ENCODE measurements around the gene RHOG. TPM values are rescaled to one million over a fixed set of nuclear protein-coding genes. Genes with fewer than 3 reads are reported as not detected.
"Not testable (repeated sequence)": the region's sequence is repeated elsewhere in the genome, so short reads cannot be mapped to it uniquely, and the experiment has no call there.

RHOG gene
- polyA plus RNA-seq, 1 experiment: 40.3 TPM

DNA sequence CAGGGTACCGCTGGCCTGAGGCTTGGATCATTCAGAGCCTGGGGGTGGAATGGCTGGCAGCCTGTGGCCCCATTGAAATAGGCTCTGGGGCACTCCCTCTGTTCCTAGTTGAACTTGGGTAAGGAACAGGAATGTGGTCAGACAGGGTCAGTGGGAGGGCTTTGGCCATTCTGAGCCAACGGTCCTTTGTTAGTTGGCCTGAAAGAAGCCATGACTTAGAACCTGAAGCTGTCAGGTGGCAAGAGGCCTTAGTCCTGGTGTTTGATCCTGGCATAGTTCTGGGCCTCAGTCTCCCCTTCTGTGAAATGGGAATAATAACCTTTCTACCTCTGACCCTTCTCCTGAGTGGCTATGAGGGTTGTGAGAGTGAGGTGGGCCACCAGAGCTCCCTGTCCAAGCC, 24.1 kb downstream of the RHOG start:
- DNase-seq (ENCODE audit: low read depth, low spot score): no peak
- no peaks in the 10 kb centered on the region for H3K27me3 ChIP-seq (ENCODE audit: control insufficient read depth, insufficient read depth, low read length)
- no peaks in the 10 kb centered on the region for H3K9me3 ChIP-seq (ENCODE audit: control insufficient read depth, insufficient read depth, low read length)
- POLR2A ChIA-PET: no interaction called here
- CTCF ChIA-PET: interaction anchor here (1.2 kb wide), 1 partner anchor 9 kb away, joined by 11 read pairs; no protein-coding TSS in a partner anchor
- no peak overlapping the region for H3K27ac ChIP-seq (ENCODE audit: low read depth, low read length)
- no peak overlapping the region for H3K4me3 ChIP-seq (ENCODE audit: low read depth, low read length)
- TF ChIP-seq, protein P1, sequence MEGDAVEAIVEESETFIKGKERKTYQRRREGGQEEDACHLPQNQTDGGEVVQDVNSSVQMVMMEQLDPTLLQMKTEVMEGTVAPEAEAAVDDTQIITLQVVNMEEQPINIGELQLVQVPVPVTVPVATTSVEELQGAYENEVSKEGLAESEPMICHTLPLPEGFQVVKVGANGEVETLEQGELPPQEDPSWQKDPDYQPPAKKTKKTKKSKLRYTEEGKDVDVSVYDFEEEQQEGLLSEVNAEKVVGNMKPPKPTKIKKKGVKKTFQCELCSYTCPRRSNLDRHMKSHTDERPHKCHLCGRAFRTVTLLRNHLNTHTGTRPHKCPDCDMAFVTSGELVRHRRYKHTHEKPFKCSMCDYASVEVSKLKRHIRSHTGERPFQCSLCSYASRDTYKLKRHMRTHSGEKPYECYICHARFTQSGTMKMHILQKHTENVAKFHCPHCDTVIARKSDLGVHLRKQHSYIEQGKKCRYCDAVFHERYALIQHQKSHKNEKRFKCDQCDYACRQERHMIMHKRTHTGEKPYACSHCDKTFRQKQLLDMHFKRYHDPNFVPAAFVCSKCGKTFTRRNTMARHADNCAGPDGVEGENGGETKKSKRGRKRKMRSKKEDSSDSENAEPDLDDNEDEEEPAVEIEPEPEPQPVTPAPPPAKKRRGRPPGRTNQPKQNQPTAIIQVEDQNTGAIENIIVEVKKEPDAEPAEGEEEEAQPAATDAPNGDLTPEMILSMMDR (IDR thresholded peaks at IDR 0.05; ENCODE audit: low read depth, low read length): no peak

DNA sequence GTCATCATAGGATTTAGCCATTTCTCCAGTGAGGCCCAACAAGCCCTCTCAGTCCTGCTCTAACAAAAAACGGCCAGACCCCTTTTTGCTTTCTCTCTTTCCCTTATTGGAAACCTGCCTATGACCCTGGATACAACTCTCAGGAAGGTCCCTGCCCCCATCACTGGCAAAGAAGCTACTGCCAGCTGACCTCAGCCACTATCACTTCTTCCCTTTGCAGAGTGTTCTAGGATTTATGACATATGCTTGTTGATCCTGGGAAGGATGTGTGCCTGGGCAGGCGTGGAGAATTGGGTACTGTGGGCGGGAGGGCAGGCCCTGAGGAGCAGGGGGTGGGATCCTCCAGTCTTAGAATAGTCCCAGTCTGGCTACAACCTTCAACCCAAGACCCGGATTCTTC, 24.9 kb downstream of the RHOG start:
- ChIA-PET POLR2A (no interaction called here), CTCF (interaction anchor here (0.7 to 1.2 kb wide), 2 partner anchors 9 to 26 kb away, joined by 3 to 11 read pairs; no protein-coding TSS in a partner anchor)
- Histone ChIP-seq H3K27ac (ENCODE audit: low read depth, low read length) (no peak overlapping the region), H3K4me3 (ENCODE audit: low read depth, low read length) (no peak overlapping the region), H3K9me3 (ENCODE audit: control insufficient read depth, insufficient read depth, low read length) (no peaks in the 10 kb centered on the region), H3K27me3 (ENCODE audit: control insufficient read depth, insufficient read depth, low read length) (no peaks in the 10 kb centered on the region)
- DNase-seq (ENCODE audit: low read depth, low spot score): no peak
- TF ChIP-seq, protein P1 (IDR thresholded peaks at IDR 0.05; ENCODE audit: low read depth, low read length): no peak

DNA sequence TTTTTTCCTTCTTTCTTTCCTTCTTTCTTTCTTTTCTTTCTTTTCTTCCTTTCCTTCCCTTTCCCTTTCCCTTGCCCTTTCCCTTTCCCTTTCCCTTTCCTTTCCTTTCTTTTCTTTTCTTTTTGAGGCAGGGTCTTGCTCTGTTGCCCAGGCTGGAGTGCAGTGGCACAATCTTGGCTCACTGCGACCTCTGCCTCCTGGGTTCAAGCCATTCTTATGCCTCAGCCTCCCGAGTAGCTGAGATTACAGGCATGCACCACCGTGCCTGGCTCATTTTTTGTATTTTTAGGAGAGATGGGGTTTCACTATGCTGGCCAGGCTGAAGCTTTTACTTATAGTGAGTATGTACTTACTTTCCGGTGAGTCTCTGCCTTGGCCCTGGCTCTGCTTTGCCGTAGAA, 25.9 kb downstream of the RHOG start:
- H3K27ac ChIP-seq (ENCODE audit: low read depth, low read length); H3K9me3 ChIP-seq (ENCODE audit: control insufficient read depth, insufficient read depth, low read length); H3K4me3 ChIP-seq (ENCODE audit: low read depth, low read length); H3K27me3 ChIP-seq (ENCODE audit: control insufficient read depth, insufficient read depth, low read length); CTCF ChIA-PET; DNase-seq (ENCODE audit: low read depth, low spot score); POLR2A ChIA-PET: not testable (repeated sequence)

DNA sequence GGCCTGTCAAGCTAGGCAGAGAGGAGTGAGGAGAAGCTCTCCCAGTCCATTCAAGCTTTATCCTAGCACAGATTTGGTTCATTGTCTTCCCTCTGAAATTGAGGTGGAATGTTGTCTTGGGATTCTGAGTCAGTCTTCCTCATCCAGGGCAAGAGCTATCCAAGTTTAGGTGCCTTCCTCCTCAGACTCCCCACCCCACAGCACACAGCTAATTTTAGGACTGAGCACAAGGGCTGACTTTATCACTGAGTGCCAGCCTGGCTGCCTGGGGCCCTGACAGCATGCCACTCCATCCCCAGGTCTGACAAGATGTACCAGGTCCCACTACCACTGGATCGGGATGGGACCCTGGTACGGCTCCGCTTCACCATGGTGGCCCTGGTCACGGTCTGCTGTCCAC, 29.8 kb downstream of the RHOG start:
- no peaks in the 10 kb centered on the region for H3K9me3 ChIP-seq (ENCODE audit: control insufficient read depth, insufficient read depth, low read length)
- H3K27me3 ChIP-seq (ENCODE audit: control insufficient read depth, insufficient read depth, low read length): no peaks in the 10 kb centered on the region
- POLR2A ChIA-PET: no interaction called here
- TF ChIP-seq, protein P1 (IDR thresholded peaks at IDR 0.05; ENCODE audit: low read depth, low read length): no peak
- H3K27ac ChIP-seq (ENCODE audit: low read depth, low read length): no peak overlapping the region
- CTCF ChIA-PET: interaction anchor here (0.6 kb wide), 1 partner anchor 20 kb away, joined by 3 read pairs; no protein-coding TSS in a partner anchor
- no peak overlapping the region for H3K4me3 ChIP-seq (ENCODE audit: low read depth, low read length)
- no peak for DNase-seq (ENCODE audit: low read depth, low spot score)

DNA sequence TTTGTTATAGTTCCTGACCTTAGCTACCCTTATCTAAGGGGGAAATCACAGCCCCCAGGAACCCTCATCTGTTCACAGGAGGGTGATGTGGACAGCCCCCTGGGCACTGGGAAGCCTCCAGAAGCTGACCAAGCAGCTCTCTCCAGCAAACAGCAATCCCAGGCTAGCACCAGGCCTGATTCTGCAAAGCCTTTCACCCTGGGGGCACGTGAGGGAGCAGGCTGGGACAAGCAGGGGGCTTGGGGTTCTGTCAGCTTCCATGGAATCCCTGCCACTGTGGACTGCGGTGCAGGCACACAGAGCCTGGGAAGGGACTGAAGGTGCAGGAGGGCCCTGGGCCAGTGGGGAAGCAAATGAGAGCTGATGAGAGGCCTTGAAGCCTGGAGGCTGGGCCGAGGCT, 30.3 kb downstream of the RHOG start:
- Histone ChIP-seq H3K9me3 (ENCODE audit: control insufficient read depth, insufficient read depth, low read length) (no peaks in the 10 kb centered on the region), H3K4me3 (ENCODE audit: low read depth, low read length) (no peak overlapping the region), H3K27ac (ENCODE audit: low read depth, low read length) (no peak overlapping the region), H3K27me3 (ENCODE audit: control insufficient read depth, insufficient read depth, low read length) (no peaks in the 10 kb centered on the region)
- DNase-seq (ENCODE audit: low read depth, low spot score): no peak
- TF ChIP-seq, protein P1 (IDR thresholded peaks at IDR 0.05; ENCODE audit: low read depth, low read length): no peak
- POLR2A ChIA-PET: no interaction called here
- CTCF ChIA-PET: interaction anchor here (3.4 kb wide), 1 partner anchor 31 kb away, joined by 17 read pairs; no protein-coding TSS in a partner anchor

DNA sequence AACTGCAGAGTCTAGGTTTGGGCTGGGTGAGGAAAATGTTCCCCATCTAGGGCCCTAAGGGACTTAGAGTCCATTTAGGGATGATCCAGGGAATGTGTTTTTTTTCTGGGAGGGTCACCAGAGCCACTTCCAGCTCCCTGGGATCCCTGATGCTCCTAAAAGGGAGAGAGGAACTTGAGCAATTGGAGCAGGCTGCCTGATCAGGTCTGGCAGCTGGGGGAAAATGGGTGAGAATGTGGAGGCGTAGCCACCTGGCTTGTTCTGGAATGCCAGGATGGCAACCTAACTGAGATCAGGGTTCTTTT, 31.2 kb downstream of the RHOG start:
- Histone ChIP-seq H3K27me3 (ENCODE audit: control insufficient read depth, insufficient read depth, low read length) (no peaks in the 10 kb centered on the region), H3K27ac (ENCODE audit: low read depth, low read length) (no peak overlapping the region), H3K4me3 (ENCODE audit: low read depth, low read length) (no peak overlapping the region), H3K9me3 (ENCODE audit: control insufficient read depth, insufficient read depth, low read length) (no peaks in the 10 kb centered on the region)
- TF ChIP-seq, protein P1 (IDR thresholded peaks at IDR 0.05; ENCODE audit: low read depth, low read length): no peak
- ChIA-PET CTCF (interaction anchor here (1.3 to 4.0 kb wide), 7 partner anchors 11 to 263 kb away, joined by 3 to 34 read pairs (median 11); partner anchors contain the start of gene NUP98), POLR2A (interaction anchor here (0.6 kb wide), 1 partner anchor 16 kb away, joined by 4 read pairs; no protein-coding TSS in a partner anchor)
- no peak for DNase-seq (ENCODE audit: low read depth, low spot score)
